Adrenal gland (tissue), 12 donors: ENCODE data around the gene DHX30. TPM values are rescaled to one million over a fixed set of nuclear protein-coding genes. Genes with fewer than 3 reads are reported as not detected.
A peak's percentile ranks its signal among the peaks of the same experiment; 100 is the strongest.

Experiments
- DNase-seq, 7 donors: peaks; one replicate each; pipeline ENCODE4 v3.0.0-alpha.2; 2019 to 2020
- H3K27ac ChIP-seq, 5 donors: fragments of 200-600 bp; sonication (generic) in 4 of 5; 1 replicate in 3 of 5; 2 replicates in 2 of 5; pipeline versions ENCODE4 v1.5.1 to v1.8.0; 2016 to 2020; ENCODE audit warnings: mild to moderate bottlenecking in 1 of 5
- H3K27me3 ChIP-seq: fragments of 200-600 bp; 2 replicates; pipeline ENCODE4 v1.8.0; 2021
- H3K36me3 ChIP-seq, 2 donors: fragments of 200-600 bp; replicated peaks in 1 of 2; 1 replicate in 1 of 2; 2 replicates in 1 of 2; pipeline versions ENCODE4 v1.5.1 to v1.8.0; 2018 to 2022
- H3K4me1 ChIP-seq, 2 donors: fragments of 200-600 bp; replicated peaks in 1 of 2; 1 replicate in 1 of 2; 2 replicates in 1 of 2; pipeline versions ENCODE4 v1.5.1 to v1.8.0; 2018 to 2021
- H3K4me3 ChIP-seq, 4 donors: fragments of 200-600 bp; sonication (generic) in 3 of 4; one replicate each; pipeline ENCODE4 v1.5.1; 2016 to 2018
- H3K9me3 ChIP-seq, 3 donors: fragments of 200-600 bp; sonication (generic) in 1 of 3; replicated peaks in 1 of 3; 1 replicate in 2 of 3; 2 replicates in 1 of 3; pipeline versions ENCODE4 v1.5.1 to v1.8.0; 2016 to 2021
- POLR2A ChIP-seq, 2 donors: fragments of 450-650 bp; IDR thresholded peaks; one replicate each; pipeline ENCODE4 v1.6.1; 2017; ENCODE audit warnings: antibody characterized with exemption in 2 of 2, mild to moderate bottlenecking in 2 of 2, moderate library complexity in 1 of 2
- WGBS, 4 donors: extraction: QIAGEN DNeasy Blood & Tissue Kit in 2 of 4; methylation state at CpG; one replicate each; pipeline versions ENCODE4 v1.1.5 to v1.1.7; 2013 to 2017; 5-methylcytosine and 5-hydroxymethylcytosine counted together
- intact Hi-C, 2 donors: fragments of 100-400 bp; cut with DNase I; formaldehyde crosslinking; loops; one replicate each; pipeline versions ENCODE4 v1.14.1 to v1.15.0; 2022 to 2023
- polyA plus RNA-seq, 3 donors: library from polyadenylated mRNA; stranded (reverse); fragments of 200-250 nt in 2 of 3; fragments of 350-450 nt in 1 of 3; fragmentation: Illumina TruSeq in 1 of 3; extraction: RNeasy Lipid Tissue Mini Kit (QIAGEN cat#74804) in 1 of 3; gene quantifications; one replicate each; pipeline ENCODE4 v1.2.3, GENCODE V29; 2013 to 2014
- total RNA-seq, 9 donors: library from RNA; depleted of rRNA in 4 of 9; stranded (reverse); fragments of >200 nt in 4 of 9; fragments of 120-200 nt in 1 of 9; fragmentation: NEBNext Ultra II Directional in 1 of 9; extraction: Animal tissue kit (Norgen Biotek cat#: 25700) in 1 of 9; gene quantifications; one replicate each; pipeline versions ENCODE4 v1.1.0 to v1.2.4, GENCODE V29; 2013 to 2023
- TF ChIP-seq, protein P1 (sequence below), 6 experiments: fragments of 450-650 bp in 4 of 6; fragments of 200-600 bp in 2 of 6; sonication (generic) in 1 of 6; IDR thresholded peaks; 1 replicate in 5 of 6; 2 replicates in 1 of 6; pipeline versions ENCODE4 v1.5.1 to v1.8.0; 2016 to 2021; ENCODE audit warnings: antibody characterized with exemption in 6 of 6, mild to moderate bottlenecking in 2 of 6, moderate library complexity in 1 of 6
- donor health status: healthy with polysubstance abuse.
- donor health status: Bipolar disorder and iron deficiency.
- donor health status: DM: yes; HTN: yes; CAD: no.
- donor health status: DM: no; HTN: no; CAD: no.
- donor health status: DM: no; HTN: no; CAD: no.
- donor health status: DM: yes; HTN: yes; CAD: no.

DHX30 gene
- total and polyA plus RNA-seq, 12 donors, result 35.5 to 79.9 (median 62.2) TPM

DNA sequence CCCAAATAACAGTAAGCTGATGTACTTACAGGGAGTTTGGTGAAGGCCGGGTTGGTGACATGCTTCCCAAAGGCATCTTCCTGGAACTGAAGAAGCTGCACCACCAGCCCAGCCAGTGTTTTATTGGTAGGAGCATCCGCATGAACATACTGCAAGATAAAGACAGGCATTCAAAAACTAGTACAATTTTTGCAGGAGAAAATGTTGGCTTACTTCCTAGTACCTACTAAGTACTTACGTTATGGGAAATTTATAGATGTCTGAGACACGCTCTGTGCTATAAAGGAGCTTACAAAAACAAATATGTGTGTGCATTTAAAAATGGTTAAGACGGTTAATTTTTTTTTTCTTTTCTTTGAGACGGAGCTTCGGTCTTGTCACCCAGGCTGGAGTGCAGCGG lies 30.1 kb upstream of the DHX30 start:
- H3K36me3 ChIP-seq, result peaks cover 0 to 16% of the 10 kb centered on the region in 2 donors
- intact Hi-C loops, result no loop called here
- H3K27me3 ChIP-seq, result no peaks in the 10 kb centered on the region
- H3K4me1 ChIP-seq, result no peaks in the 10 kb centered on the region
- H3K4me3 ChIP-seq, result no peak overlapping the region
- 77 to 85% (median 83%) methylated on average over 8 of the region's 8 CpGs for WGBS, 4 donors
- no peak overlapping the region for H3K27ac ChIP-seq
- H3K9me3 ChIP-seq, result no peaks in the 10 kb centered on the region
- DNase-seq, result no peak
- TF ChIP-seq POLR2A (IDR thresholded peaks at IDR 0.05), result no peak
- TF ChIP-seq, protein P1, sequence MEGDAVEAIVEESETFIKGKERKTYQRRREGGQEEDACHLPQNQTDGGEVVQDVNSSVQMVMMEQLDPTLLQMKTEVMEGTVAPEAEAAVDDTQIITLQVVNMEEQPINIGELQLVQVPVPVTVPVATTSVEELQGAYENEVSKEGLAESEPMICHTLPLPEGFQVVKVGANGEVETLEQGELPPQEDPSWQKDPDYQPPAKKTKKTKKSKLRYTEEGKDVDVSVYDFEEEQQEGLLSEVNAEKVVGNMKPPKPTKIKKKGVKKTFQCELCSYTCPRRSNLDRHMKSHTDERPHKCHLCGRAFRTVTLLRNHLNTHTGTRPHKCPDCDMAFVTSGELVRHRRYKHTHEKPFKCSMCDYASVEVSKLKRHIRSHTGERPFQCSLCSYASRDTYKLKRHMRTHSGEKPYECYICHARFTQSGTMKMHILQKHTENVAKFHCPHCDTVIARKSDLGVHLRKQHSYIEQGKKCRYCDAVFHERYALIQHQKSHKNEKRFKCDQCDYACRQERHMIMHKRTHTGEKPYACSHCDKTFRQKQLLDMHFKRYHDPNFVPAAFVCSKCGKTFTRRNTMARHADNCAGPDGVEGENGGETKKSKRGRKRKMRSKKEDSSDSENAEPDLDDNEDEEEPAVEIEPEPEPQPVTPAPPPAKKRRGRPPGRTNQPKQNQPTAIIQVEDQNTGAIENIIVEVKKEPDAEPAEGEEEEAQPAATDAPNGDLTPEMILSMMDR (IDR thresholded peaks at IDR 0.05), result no peak

DNA sequence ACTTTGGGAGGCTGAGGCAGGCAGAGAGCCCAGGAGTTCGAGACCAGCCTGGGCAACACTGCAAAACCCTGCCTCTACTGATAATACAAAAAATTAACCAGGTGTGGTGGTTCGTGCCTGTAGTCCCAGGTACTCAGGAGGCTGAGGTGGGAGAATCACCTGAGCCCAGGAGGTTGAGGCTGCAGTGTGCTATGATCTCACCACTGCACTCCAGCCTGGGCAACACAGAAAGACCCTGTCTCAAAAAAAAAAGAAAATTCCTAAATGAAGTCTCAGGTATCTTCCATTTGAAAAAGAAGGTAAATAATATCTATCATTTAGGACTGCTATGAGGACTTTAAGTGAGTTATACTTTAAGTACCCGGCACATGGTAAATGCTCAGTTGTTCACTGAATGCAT lies 24.2 kb upstream of the DHX30 start:
- Histone ChIP-seq H3K9me3 (no peaks in the 10 kb centered on the region), H3K36me3 (no peaks in the 10 kb centered on the region), H3K4me3 (no peak overlapping the region), H3K4me1 (peaks cover 0 to 26% of the 10 kb centered on the region in 2 donors), H3K27ac (no peak overlapping the region), H3K27me3 (no peaks in the 10 kb centered on the region)
- TF ChIP-seq POLR2A (IDR thresholded peaks at IDR 0.05), result no peak
- TF ChIP-seq, protein P1 (IDR thresholded peaks at IDR 0.05), result no peak
- WGBS, 4 donors, result 88 to 98% (median 91%) methylated on average over 3 of the region's 3 CpGs
- DNase-seq, result no peak
- intact Hi-C loops, result no loop called here

DNA sequence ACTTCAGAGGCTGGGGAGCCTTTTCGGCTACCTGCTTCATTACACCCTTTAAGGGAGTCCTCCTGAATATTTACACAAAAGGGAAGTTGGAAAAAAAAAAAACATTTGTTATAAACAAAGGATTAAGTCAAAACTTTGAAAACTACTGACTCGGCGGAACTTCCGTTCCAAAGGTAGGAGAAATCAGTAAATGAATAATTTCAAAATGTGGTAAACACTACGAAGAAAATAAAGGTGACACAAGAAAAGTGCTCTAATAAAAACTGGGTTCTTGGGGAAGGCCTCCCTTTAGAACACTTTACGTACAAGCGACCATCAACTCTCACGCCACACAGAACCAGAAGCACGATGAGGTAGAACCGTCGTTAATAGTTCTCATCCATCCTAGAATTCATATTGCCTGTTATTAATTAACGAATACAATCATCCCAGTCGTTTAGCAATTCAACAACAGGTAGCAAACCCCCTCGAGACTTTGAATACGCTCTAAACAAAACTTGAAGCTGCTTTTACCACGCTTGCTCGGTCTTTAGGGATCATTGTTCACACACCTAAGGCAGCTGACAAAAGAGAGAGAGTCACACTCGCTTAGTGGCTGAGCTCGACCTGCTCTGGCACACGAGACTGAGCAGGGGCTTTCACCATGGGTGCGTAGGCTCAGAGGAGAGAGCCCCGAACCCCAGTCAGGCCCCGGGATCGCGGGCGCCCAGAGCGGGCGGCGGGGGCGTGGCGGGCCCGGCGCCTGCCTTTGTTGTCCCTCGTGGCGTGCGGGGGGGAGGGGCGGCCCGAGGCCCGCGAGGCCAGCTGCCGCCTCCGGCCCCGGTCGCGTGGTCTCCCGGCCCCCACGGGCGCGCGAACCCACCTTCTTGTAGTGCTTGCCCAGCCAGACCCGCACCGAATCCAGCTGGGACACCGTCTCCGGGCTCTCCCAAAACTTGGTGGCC lies 21.9 kb upstream of the DHX30 start:
- TF ChIP-seq, protein P1 (IDR thresholded peaks at IDR 0.05), result no peak
- peak in 1 of 2 donors; percentile 0 for TF ChIP-seq POLR2A (IDR thresholded peaks at IDR 0.05)
- H3K36me3 ChIP-seq, result no peaks in the 10 kb centered on the region
- H3K27me3 ChIP-seq, result no peaks in the 10 kb centered on the region
- peak overlapping the region; percentile 89 to 99 (median 96) for H3K27ac ChIP-seq
- 0 to 2% (median 1%) methylated on average over 17 to 54 of the region's 54 CpGs for WGBS, 4 donors
- no peaks in the 10 kb centered on the region for H3K9me3 ChIP-seq
- H3K4me1 ChIP-seq, result peaks cover 0 to 26% of the 10 kb centered on the region in 2 donors
- intact Hi-C loops, result no loop called here
- DNase-seq, result peak; percentile 53 to 76 (median 69)
- peak overlapping the region in 3 of 4 donors; percentile 56 to 85 (median 60) for H3K4me3 ChIP-seq

DNA sequence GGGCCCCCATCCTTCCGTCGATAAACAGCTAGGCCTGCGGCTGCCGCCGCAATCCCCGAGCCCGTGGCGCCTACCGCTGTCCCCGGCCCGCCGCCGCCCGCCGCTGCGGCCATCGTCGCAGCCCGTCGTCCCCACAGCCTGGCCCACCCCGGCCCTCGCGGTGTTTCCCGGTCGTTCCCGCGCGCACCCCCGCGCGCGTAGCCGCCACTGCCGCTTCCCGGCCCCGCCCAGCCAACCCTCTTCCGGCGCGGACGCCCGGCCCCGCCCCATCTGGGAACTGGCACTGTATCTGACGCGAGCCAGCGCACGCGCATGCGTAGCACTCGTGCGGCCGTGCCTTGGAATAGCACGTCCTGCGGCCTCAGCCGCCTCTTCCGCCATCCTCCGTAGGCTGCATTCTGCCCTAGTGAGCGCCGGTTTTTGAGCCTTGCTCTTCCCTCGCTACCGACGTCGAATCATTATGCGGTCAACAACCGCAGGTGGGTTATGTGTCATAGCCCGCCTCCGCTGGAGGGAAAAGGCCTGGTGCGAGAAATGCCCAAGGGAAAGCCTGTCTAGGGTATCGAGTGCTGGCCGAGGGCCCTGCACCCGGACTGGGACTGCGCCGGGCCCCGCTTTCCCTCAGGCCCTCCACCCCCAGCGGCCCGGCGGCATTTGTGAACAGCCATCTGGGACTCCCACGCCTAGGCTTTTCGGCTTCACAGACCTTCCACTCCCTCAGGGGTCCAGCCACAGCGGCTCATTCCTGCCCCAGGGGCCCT lies 21.1 kb upstream of the DHX30 start, which contains the start of gene SMARCC1:
Gene SMARCC1 (minus strand): TSS at position 209 of the 761 bp plus-strand sequence. CDS start 96 bp downstream, at position 113.
- WGBS, 4 donors, result 0 to 2% (median 1%) methylated on average over 3 to 79 of the region's 79 CpGs
- intact Hi-C loops, result no loop called here

More for the DNA sequence above, 21.1 kb upstream of the DHX30 start, which contains the start of gene SMARCC1:
- Histone ChIP-seq H3K27me3 (no peaks in the 10 kb centered on the region), H3K4me3 (peak within 1 kb of the TSS; percentile 34 to 85 (median 64)), H3K27ac (peak within 1 kb of the TSS; percentile 89 to 99 (median 96)), H3K36me3 (no peaks in the 10 kb centered on the region), H3K4me1 (peaks cover 0 to 26% of the 10 kb centered on the region in 2 donors), H3K9me3 (no peaks in the 10 kb centered on the region)
- peak; percentile 89 to 94 for TF ChIP-seq POLR2A (IDR thresholded peaks at IDR 0.05)
- TF ChIP-seq, protein P1 (IDR thresholded peaks at IDR 0.05), result peak in 3 of 6 experiments; percentile 14 to 25 (median 18)
- DNase-seq, result peak; percentile 97 to 99 (median 98)
